Activated naive CD4-positive, alpha-beta T cell treated with anti-CD3 and anti-CD28 coated beads, Interleukin-2, amount 50 U/mL, for 16 hours (primary cell): Measurements from ENCODE around the gene PUSL1.

Source experiments
- DNase-seq: peaks from one replicate; pipeline ENCODE4 v3.0.0-alpha.2; 2020

PUSL1 gene

DNA sequence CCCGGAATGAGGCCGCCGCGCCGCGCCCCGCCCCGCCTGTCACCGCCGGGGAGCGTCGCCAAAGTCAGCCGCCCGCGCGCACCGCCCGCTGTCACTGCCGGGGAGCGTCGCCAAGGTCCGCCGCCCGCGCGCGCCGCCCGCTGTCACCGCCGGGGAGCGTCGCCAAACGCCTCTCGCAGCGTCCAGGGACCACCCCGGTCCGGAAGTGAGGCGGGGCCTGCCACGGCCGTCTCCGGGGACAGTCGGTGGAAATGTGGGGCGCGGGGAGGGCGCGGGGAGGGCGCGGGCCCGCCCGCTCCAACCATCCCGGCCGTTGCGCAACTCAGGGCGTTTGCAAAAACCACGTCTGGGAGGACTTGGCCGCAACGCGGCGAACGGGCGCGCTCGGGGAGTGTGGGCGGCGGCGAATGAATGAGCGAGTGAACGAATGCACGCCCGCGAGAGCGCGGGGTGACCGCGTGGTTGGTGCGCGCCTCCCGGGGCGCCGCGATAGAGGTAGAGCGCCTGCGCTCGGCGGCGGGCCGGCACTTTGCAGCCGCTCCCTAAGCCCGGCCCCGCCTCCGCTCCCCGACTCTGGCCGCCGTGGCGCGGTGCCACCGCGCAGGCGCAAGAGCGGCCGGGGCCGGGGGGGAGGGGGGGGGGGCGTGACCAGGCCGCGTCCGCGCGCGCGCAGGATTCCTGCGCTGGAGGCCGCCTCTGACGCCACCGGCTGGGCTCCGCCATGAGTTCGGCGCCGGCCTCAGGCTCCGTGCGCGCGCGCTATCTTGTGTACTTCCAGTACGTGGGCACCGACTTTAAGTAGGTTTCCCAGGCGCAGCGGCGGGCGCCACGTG is at the start of gene PUSL1, which contains the start of gene ACAP3:
Gene PUSL1 (plus strand): TSS at position 675 of the 833 bp plus-strand sequence. CDS start 47 bp downstream, at position 722.
Gene ACAP3 (minus strand): TSS at position 8 of the 833 bp plus-strand sequence. CDS start 115 bp downstream, outside the sequence.
- DNase-seq = peak; percentile 91

GRCh38 chr1:1259119-1259488 is 49.3 kb upstream of the PUSL1 start:
- no peak for DNase-seq

DNA sequence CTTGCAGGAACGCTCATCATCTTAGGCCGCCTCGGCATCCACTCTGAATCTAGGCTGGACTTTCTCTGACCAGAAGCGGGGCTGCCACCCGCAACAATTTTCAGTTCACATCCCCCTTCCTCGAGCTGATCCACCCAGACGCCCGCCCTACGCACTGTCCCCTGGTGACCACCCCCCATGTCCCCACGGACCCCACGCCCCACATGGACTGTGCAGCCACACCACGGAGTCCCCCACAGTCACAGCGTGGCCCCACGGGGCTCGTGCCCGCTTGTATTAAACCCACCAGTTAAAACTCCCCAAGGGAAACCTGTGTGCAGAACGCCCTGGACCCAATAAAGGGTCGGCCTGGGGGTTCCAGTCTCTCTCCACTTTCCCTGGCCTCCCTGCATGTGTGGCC is 48.9 kb upstream of the PUSL1 start:
- no peak for DNase-seq

GRCh38 chr1:1259951-1260600 is 48.3 kb upstream of the PUSL1 start:
- no peak for DNase-seq

GRCh38 chr1:1260843-1261560 is 47.4 kb upstream of the PUSL1 start:
- no peak for DNase-seq

GRCh38 chr1:1262071-1262470 is 46.3 kb upstream of the PUSL1 start:
- DNase-seq = no peak

- no peak for DNase-seq
These were observed 45.6 kb upstream of the PUSL1 start for GRCh38 chr1:1262758-1263157.

GRCh38 chr1:1264026-1264425 is 44.4 kb upstream of the PUSL1 start:
- no peak for DNase-seq

DNA sequence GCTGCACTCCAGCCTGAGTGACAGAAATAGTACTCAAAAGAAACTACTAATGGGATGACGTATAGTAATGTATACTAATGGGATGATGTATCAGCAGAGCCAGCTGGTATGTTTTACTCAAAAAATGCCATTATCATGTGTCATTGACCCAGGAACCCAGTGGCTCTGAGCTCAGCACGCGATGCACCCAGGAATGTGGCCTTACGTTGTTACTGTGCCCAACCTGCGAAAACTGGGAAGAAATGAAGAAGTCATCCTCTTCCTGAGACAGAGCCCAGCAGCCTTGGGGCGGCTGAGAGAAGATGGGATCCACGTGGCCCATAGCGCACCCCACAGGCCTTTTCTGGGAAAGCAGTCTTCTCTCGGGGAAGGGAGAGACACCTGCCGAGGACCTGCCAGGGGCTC is 43.5 kb upstream of the PUSL1 start:
- DNase-seq = no peak

DNA sequence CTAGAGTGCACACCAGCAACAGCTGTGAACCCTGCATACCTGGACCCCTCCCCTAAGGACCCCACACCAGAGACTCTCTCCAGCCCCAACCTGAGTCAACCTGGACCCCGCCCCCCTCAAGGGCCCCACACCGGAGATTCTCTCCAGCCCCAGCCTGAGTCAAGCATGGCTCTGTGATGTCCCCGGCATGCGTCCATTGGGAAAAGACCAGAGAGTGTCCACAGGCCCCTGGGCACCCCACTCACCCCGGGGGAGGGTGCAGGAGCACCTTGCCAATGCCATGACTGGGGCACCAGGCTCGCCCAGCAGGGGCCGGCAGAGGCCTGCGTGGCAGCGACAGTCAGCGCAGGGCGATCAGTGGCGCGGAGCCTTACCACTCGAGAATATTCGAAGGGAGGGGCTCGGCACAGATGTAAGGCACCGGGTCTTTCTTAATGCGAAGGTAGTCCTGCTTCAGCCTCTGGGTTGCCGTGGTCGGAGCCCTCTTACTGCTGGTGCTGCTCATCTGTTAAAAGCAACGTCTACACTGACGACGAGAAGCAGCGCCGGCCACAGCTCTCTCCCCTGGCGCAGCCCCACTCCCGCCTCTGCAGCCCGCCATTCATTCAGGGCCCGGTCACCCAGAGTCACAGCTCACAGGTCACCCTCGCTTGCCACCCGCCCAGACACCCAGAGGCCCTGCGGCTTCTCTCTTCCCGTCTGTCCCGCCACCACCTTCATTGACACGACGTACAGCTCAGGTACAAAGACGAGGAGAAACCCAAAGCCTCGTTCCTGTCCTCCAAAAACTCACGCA is 40.7 kb upstream of the PUSL1 start:
- DNase-seq = no peak

DNA sequence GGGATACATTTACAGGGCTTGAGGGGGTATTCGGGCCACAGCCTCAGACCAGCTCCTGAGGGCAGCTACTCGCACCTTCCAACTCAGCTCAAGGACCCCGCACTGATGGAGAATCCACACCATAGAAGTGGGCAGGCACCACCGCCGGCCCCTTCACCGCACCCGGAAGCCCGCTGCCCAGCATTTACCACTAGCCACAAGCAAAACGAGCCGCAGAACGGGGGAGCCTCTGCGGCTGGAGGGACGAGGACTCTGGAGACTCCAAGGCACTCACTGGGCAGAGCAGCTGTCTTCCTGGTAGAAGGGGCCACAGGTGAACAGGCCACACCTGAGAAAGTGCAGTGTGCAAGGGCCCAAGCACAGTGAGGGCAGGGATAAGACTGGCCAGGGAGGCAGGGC is 40.1 kb upstream of the PUSL1 start:
- no peak for DNase-seq

DNA sequence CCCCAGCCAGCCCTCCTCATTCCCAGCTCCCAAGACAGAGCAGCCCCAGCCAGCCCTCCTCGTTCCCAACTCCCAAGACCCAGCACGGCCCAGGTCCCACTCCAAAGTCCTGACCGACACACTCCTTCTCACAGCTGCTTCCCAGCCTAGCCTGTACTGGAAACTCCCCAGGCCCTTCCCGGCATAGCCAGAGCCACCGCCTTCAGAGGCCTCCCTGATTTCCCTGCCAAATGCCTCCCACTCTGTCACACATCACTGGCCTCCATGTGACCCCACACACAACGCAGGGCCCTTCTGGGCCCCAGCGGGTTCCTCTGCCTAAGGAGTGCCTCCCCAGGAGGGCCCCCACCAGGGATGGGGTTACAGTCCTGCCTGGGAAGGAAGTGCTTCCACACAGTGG is 37.6 kb upstream of the PUSL1 start:
- no peak for DNase-seq

- no peak for DNase-seq
These were observed 35.8 kb upstream of the PUSL1 start for GRCh38 chr1:1272341-1273208.

DNA sequence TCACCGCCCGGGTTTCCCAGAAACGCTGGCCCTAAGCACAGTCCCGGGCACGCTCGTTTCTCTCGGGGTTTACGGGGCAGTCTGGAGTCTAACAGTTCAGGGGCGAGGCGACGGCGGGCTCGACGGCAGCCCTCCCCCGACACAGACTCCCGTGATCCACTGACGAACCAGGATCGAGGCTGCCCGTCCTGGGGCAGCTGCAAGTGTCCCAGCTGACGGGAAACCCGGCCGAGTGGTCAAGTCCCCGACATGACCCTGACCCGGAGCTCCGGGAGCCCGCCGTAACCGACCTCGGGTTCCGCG is 35.2 kb upstream of the PUSL1 start:
- DNase-seq = no peak

- peak; percentile 94 for DNase-seq
These were observed 34.7 kb upstream of the PUSL1 start, which contains the start of gene UBE2J2 for GRCh38 chr1:1273512-1274298. TSS of gene UBE2J2 (minus strand) at chr1:1273854. CDS start at chr1:1267992, 5,862 bp downstream.

DNA sequence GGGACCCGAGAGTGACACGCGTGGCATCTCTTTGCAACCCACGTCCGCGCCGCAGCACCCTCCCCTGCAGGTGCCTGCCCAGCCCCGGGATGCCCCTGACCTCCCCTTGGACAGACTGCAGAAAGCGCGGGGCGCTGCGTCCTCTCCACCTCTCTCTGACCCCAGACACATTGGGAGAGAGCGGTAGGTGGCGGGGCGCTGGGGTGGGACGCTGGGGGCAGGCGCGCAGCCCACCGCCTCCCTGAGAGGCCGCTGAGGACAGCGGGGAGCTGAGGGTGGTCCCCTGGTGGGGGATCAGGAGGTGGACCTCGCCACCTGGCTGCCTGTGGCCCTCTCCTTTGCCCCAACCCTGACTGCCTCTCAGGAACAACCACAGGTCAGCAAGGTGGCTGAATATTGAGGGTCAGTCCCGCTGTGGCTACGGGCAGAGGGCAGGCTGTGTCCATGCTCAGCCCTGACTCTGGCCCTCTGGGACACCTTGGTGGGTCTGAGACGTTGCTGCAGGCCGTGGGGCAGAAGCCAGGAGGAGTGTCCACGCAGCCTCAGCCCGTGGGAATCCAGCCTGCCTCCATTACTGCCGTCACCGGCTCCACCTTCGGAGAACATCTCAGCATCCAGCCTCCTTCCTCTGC is 34.0 kb upstream of the PUSL1 start:
- DNase-seq = no peak

- no peak for DNase-seq
These were observed 33.4 kb upstream of the PUSL1 start for GRCh38 chr1:1274931-1275431.

- no peak for DNase-seq
These were observed 32.6 kb upstream of the PUSL1 start for GRCh38 chr1:1275836-1276235.

GRCh38 chr1:1278620-1279019 is 29.8 kb upstream of the PUSL1 start:
- DNase-seq = no peak

- no peak for DNase-seq
These were observed 29.4 kb upstream of the PUSL1 start for GRCh38 chr1:1279028-1279427.
